ENCODE results near the gene CCDC27. TPM values are rescaled to one million over a fixed set of nuclear protein-coding genes. Genes with fewer than 3 reads are reported as not detected.

CCDC27 gene
- total RNA-seq, 4 donors from 2014 or later: not detected

DNA sequence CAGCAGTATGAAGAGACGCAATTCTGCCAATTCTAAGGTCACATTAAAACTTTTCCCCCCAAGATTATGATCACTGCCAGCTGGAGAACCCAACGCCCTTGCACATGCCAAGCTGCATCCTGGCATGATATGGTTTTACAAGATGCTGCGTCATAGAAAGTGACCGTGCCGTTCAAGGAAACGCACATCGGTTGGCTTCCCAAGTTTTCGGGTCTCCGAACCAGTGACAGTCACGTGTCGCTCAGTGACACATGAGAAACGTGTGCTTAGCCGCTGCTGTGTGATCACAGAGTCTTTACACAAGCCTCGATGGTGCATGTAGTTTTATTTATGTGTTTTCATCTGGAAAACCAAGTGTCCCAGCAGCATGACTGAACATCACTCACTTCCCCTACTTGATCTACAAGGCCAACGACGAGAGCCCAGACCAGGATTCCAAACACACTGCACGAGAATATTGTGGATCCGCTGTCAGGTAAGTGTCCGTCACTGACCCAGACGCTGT lies 27.7 kb downstream of the CCDC27 start:
- peaks cover 9 to 16% (median 13%) of the 10 kb centered on the region in 4 donors for H3K4me1 ChIP-seq
- no peaks in the 10 kb centered on the region for H3K27me3 ChIP-seq
- H3K36me3 ChIP-seq: peaks cover 0 to 51% (median 21%) of the 10 kb centered on the region in 4 donors
- WGBS, 2 donors (ENCODE audit: low coverage in 1 of 2): 89 to 95% methylated on average over 14 to 20 of the region's 20 CpGs
- intact Hi-C loops (cut with DNase I; ENCODE audit: low total_unique reads): no loop called here
- DNase-seq: no peak
- in situ Hi-C loops (cut with MboI; ENCODE audit: low pct_ligation_motif_present in 1 of 4, low pct_unique_long_range_greater_than_20kb in 1 of 4, low sequenced_read_pairs in 3 of 4): no loop called here
- H3K27ac ChIP-seq: no peak overlapping the region
- no peak overlapping the region for H3K4me3 ChIP-seq
- H3K9me3 ChIP-seq: no peaks in the 10 kb centered on the region
- TF ChIP-seq, protein P1, sequence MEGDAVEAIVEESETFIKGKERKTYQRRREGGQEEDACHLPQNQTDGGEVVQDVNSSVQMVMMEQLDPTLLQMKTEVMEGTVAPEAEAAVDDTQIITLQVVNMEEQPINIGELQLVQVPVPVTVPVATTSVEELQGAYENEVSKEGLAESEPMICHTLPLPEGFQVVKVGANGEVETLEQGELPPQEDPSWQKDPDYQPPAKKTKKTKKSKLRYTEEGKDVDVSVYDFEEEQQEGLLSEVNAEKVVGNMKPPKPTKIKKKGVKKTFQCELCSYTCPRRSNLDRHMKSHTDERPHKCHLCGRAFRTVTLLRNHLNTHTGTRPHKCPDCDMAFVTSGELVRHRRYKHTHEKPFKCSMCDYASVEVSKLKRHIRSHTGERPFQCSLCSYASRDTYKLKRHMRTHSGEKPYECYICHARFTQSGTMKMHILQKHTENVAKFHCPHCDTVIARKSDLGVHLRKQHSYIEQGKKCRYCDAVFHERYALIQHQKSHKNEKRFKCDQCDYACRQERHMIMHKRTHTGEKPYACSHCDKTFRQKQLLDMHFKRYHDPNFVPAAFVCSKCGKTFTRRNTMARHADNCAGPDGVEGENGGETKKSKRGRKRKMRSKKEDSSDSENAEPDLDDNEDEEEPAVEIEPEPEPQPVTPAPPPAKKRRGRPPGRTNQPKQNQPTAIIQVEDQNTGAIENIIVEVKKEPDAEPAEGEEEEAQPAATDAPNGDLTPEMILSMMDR (IDR thresholded peaks at IDR 0.05): no peak
- TF ChIP-seq EP300 (IDR thresholded peaks at IDR 0.05; ENCODE audit: low read depth) (no peak), POLR2AphosphoS5 (IDR thresholded peaks at IDR 0.05) (no peak), POLR2A (IDR thresholded peaks at IDR 0.05) (no peak)

- Histone ChIP-seq H3K4me3 (no peak overlapping the region), H3K27me3 (no peaks in the 10 kb centered on the region), H3K9me3 (no peaks in the 10 kb centered on the region), H3K36me3 (peaks cover 0 to 53% (median 21%) of the 10 kb centered on the region in 4 donors), H3K27ac (no peak overlapping the region), H3K4me1 (peaks cover under 1 to 6% (median 5%) of the 10 kb centered on the region in 4 donors)
- in situ Hi-C loops (cut with MboI; ENCODE audit: low pct_ligation_motif_present in 1 of 4, low pct_unique_long_range_greater_than_20kb in 1 of 4, low sequenced_read_pairs in 3 of 4) (no loop called here), intact Hi-C loops (cut with DNase I; ENCODE audit: low total_unique reads) (no loop called here)
- TF ChIP-seq, protein P1 (IDR thresholded peaks at IDR 0.05): no peak
- TF ChIP-seq POLR2AphosphoS5 (IDR thresholded peaks at IDR 0.05) (no peak), POLR2A (IDR thresholded peaks at IDR 0.05) (no peak), EP300 (IDR thresholded peaks at IDR 0.05; ENCODE audit: low read depth) (no peak)
- no peak for DNase-seq
- 89% methylated on average over 21 of the region's 21 CpGs; no CpG with 5 or more reads in 1 of the 2 donors for WGBS, 2 donors (ENCODE audit: low coverage in 1 of 2)
Measured at GRCh38 chr1:3780901-3781300, 28.7 kb downstream of the CCDC27 start.

DNA sequence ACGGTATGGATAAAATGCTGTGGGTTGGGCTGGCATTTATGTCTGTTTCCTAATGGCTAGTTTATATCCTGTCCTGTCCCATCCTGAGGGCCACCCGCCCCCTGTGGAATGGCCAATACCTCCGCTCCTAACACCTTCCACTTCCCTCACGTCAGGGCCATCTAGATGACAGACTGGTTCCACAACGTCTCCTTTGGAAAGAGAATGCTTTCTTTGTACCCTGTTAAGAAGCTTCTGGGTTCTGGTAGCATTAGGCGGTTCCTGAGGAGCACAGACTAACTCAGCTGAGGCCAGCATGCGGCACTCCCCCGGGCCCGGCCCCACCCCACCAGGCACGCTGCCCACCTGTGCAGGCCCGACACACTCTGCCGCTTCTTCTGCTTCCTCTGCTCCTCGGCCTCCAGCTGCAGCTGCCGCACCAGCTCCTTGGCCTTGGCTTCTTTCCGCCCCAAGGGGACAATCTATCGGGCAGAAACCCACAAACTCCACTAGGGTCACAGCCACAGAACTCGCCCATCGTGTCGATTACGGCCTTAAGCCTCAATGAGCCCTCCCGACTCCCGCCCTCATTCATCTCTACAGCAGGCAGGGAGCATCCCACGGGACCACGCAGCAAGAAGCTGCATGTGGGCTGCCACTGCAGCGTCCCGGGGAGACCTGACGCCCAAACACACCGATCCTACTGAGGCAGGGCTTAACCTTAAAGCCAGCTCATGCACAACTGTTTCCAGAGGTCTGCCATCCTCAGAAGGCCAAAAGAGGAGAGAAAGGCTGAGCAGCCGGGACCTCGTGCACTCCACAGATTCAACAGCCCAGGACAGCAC lies 31.6 kb downstream of the CCDC27 start:
- H3K36me3 ChIP-seq: peaks cover 0 to 64% (median 27%) of the 10 kb centered on the region in 4 donors
- 80 to 94% methylated on average over 1 to 30 of the region's 30 CpGs for WGBS, 2 donors (ENCODE audit: low coverage in 1 of 2)

DNA sequence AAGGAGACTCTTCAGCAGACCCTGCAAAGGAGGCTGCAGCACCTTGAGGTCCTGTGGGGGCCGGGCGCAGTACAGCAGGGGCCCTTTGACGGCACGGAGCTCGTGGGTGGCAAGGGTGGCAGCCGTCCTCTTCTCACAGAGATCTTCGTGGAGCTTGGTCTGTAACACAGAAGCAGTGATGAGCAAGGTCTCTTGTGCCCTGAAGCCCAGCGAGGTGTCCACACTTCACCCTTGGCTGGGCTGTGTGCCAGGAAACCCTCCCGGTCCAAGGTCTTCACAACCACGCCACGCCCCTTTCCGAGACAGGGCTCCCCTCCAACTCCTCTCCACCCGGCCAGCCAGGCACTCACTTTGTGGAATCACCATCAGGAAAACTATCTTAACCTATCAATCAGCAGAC lies 32.8 kb downstream of the CCDC27 start:
- Histone ChIP-seq H3K27ac (no peak overlapping the region), H3K9me3 (no peaks in the 10 kb centered on the region), H3K4me3 (no peak overlapping the region), H3K4me1 (peaks cover 0 to 4% (median 0%) of the 10 kb centered on the region in 4 donors), H3K36me3 (peaks cover 0 to 57% (median 25%) of the 10 kb centered on the region in 4 donors), H3K27me3 (no peaks in the 10 kb centered on the region)
- DNase-seq: peak; percentile 47
- no peak for TF ChIP-seq EP300 (IDR thresholded peaks at IDR 0.05; ENCODE audit: low read depth)
- TF ChIP-seq POLR2AphosphoS5 (IDR thresholded peaks at IDR 0.05): no peak
- no peak for TF ChIP-seq POLR2A (IDR thresholded peaks at IDR 0.05)
- TF ChIP-seq, protein P1 (IDR thresholded peaks at IDR 0.05): no peak
- in situ Hi-C loops (cut with MboI; ENCODE audit: low pct_ligation_motif_present in 1 of 4, low pct_unique_long_range_greater_than_20kb in 1 of 4, low sequenced_read_pairs in 3 of 4) (no loop called here), intact Hi-C loops (cut with DNase I; ENCODE audit: low total_unique reads) (no loop called here)
- WGBS, 2 donors (ENCODE audit: low coverage in 1 of 2): 75% methylated on average over 13 of the region's 13 CpGs; no CpG with 5 or more reads in 1 of the 2 donors

More for the DNA sequence above, 31.6 kb downstream of the CCDC27 start:
- no peak for DNase-seq
- Histone ChIP-seq H3K27ac (no peak overlapping the region), H3K27me3 (no peaks in the 10 kb centered on the region), H3K4me1 (peaks cover 0 to 3% (median 0%) of the 10 kb centered on the region in 4 donors), H3K4me3 (no peak overlapping the region), H3K9me3 (no peaks in the 10 kb centered on the region)
- no peak for TF ChIP-seq EP300 (IDR thresholded peaks at IDR 0.05; ENCODE audit: low read depth)
- no peak for TF ChIP-seq POLR2A (IDR thresholded peaks at IDR 0.05)
- TF ChIP-seq POLR2AphosphoS5 (IDR thresholded peaks at IDR 0.05): no peak
- TF ChIP-seq, protein P1 (IDR thresholded peaks at IDR 0.05): no peak
- in situ Hi-C loops (cut with MboI; ENCODE audit: low pct_ligation_motif_present in 1 of 4, low pct_unique_long_range_greater_than_20kb in 1 of 4, low sequenced_read_pairs in 3 of 4): no loop called here
- intact Hi-C loops (cut with DNase I; ENCODE audit: low total_unique reads): no loop called here

All from transverse colon (tissue), 4 donors.